ENCODE measurements around the gene PDE6D.

DNA sequence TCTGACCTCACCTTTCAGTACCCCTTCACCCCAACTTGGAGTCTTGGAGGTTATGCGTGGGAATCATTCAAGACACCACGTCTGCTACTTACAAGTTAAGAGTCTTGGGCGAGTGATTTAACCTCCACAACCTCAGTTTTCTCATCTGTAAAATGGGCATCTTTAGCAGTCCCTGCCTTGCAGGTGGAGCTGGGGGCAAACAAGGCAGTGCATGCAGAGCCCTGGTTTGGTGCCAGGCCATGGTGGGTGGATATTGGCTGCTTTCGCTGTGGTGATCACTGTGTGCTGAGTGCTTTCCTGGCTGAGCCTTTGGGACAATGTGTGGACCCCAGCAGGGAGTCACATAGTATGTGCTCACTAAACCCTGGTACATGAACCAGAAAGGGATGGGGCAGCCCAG lies 93.1 kb downstream of the PDE6D start:
- no peak for TF ChIP-seq SETDB1 (CRISPR knock-in tag; IDR thresholded peaks at IDR 0.05; ENCODE audit: borderline replicate concordance)
- TF ChIP-seq RFX1 (IDR thresholded peaks at IDR 0.05): no peak
- TF ChIP-seq, protein P1, sequence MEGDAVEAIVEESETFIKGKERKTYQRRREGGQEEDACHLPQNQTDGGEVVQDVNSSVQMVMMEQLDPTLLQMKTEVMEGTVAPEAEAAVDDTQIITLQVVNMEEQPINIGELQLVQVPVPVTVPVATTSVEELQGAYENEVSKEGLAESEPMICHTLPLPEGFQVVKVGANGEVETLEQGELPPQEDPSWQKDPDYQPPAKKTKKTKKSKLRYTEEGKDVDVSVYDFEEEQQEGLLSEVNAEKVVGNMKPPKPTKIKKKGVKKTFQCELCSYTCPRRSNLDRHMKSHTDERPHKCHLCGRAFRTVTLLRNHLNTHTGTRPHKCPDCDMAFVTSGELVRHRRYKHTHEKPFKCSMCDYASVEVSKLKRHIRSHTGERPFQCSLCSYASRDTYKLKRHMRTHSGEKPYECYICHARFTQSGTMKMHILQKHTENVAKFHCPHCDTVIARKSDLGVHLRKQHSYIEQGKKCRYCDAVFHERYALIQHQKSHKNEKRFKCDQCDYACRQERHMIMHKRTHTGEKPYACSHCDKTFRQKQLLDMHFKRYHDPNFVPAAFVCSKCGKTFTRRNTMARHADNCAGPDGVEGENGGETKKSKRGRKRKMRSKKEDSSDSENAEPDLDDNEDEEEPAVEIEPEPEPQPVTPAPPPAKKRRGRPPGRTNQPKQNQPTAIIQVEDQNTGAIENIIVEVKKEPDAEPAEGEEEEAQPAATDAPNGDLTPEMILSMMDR (CRISPR knock-in tag; IDR thresholded peaks at IDR 0.05): no peak
- no peak for TF ChIP-seq ZSCAN25 (CRISPR knock-in tag; IDR thresholded peaks at IDR 0.05)
- no peak for TF ChIP-seq NFIC (IDR thresholded peaks at IDR 0.05; ENCODE audit: low read length)
- TF ChIP-seq, protein P2, sequence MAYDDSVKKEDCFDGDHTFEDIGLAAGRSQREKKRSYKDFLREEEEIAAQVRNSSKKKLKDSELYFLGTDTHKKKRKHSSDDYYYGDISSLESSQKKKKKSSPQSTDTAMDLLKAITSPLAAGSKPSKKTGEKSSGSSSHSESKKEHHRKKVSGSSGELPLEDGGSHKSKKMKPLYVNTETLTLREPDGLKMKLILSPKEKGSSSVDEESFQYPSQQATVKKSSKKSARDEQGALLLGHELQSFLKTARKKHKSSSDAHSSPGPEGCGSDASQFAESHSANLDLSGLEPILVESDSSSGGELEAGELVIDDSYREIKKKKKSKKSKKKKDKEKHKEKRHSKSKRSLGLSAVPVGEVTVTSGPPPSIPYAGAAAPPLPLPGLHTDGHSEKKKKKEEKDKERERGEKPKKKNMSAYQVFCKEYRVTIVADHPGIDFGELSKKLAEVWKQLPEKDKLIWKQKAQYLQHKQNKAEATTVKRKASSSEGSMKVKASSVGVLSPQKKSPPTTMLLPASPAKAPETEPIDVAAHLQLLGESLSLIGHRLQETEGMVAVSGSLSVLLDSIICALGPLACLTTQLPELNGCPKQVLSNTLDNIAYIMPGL (CRISPR knock-in tag; IDR thresholded peaks at IDR 0.05; ENCODE audit: borderline replicate concordance in 1 of 2, low read depth in 1 of 2): no peak
- TF ChIP-seq EZH2 (conservative IDR thresholded peaks at IDR 0.05; ENCODE audit: low read depth, low read length): no peak
- TF ChIP-seq SMAD1 (CRISPR knock-in tag; IDR thresholded peaks at IDR 0.05; ENCODE audit: borderline replicate concordance, low read depth): no peak
- TF ChIP-seq KDM4B (CRISPR knock-in tag; IDR thresholded peaks at IDR 0.05): no peak
